ENCODE measurements around the gene SENP3. TPM values are rescaled to one million over a fixed set of nuclear protein-coding genes. Genes with fewer than 3 reads are reported as not detected.

The SENP3 gene
- total RNA-seq, 1 donor from 2014 or later, result 87.9 TPM

- no peak overlapping the region for H3K27ac Mint-ChIP-seq
- Histone ChIP-seq H3K27ac (no peak overlapping the region), H3K9me3 (ENCODE audit: low read depth) (no peaks in the 10 kb centered on the region), H3K4me1 (no peaks in the 10 kb centered on the region), H3K79me2 (ENCODE audit: low read depth) (no peaks in the 10 kb centered on the region), H3K36me3 (no peaks in the 10 kb centered on the region), H4K20me1 (ENCODE audit: low read depth) (no peaks in the 10 kb centered on the region), H3K4me3 (no peak overlapping the region), H3F3A (ENCODE audit: low read depth) (peaks cover 3% of the 10 kb centered on the region), H3K4me2 (no peak overlapping the region), H2AFZ (replicated peaks) (no peak overlapping the region), H3K27me3 (no peaks in the 10 kb centered on the region), H3K9ac (no peak overlapping the region)
- no peaks in the 10 kb centered on the region for H3K4me1 Mint-ChIP-seq
- DNase-seq (ENCODE audit: low spot score), result no peak
- no peaks in the 10 kb centered on the region for H3K9me3 Mint-ChIP-seq
- no peaks in the 10 kb centered on the region for H3K36me3 Mint-ChIP-seq
- peaks cover 6% of the 10 kb centered on the region for H3K27me3 Mint-ChIP-seq (ENCODE audit: insufficient read depth, low read depth)
- TF ChIP-seq EZH2 (IDR thresholded peaks at IDR 0.05) (no peak), EZH2phosphoT487 (IDR thresholded peaks at IDR 0.05) (no peak)
- TF ChIP-seq, protein P1, sequence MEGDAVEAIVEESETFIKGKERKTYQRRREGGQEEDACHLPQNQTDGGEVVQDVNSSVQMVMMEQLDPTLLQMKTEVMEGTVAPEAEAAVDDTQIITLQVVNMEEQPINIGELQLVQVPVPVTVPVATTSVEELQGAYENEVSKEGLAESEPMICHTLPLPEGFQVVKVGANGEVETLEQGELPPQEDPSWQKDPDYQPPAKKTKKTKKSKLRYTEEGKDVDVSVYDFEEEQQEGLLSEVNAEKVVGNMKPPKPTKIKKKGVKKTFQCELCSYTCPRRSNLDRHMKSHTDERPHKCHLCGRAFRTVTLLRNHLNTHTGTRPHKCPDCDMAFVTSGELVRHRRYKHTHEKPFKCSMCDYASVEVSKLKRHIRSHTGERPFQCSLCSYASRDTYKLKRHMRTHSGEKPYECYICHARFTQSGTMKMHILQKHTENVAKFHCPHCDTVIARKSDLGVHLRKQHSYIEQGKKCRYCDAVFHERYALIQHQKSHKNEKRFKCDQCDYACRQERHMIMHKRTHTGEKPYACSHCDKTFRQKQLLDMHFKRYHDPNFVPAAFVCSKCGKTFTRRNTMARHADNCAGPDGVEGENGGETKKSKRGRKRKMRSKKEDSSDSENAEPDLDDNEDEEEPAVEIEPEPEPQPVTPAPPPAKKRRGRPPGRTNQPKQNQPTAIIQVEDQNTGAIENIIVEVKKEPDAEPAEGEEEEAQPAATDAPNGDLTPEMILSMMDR (IDR thresholded peaks at IDR 0.05), result no peak
- no peak overlapping the region for H3K4me3 Mint-ChIP-seq
These were observed 59.1 kb downstream of the SENP3 start for GRCh38 chr17:7620835-7621234.

Small RNA genes within 50 kb of the gene (small RNA-seq; reads per million reads assigned to genes)
- 0.09 reads per million for gene CD68
- not detected for gene RF00019
- gene SNORA48, result not detected
- gene SNORD10, result not detected

Other genes starting within 250 kb of the SENP3 start
- gene GPS2, start 246.6 kb upstream of the SENP3 start, total RNA-seq (ENCODE audit: low replicate concordance), result 20.5 and 41.8 TPM in 2 replicates
- gene NEURL4, start 232.6 kb upstream of the SENP3 start, total RNA-seq (ENCODE audit: low replicate concordance), result 5.1 and 26.3 TPM in 2 replicates
- 0.65 and 2.7 TPM in 2 replicates for gene ACAP1, start 225.4 kb upstream of the SENP3 start, total RNA-seq (ENCODE audit: low replicate concordance)
- 2.7 and 8.2 TPM in 2 replicates for gene KCTD11, start 209.8 kb upstream of the SENP3 start, total RNA-seq (ENCODE audit: low replicate concordance)
- gene TMEM95, start 206.8 kb upstream of the SENP3 start, total RNA-seq (ENCODE audit: low replicate concordance), result not detected in 2 replicates
- gene TNK1, start 180.8 kb upstream of the SENP3 start, total RNA-seq (ENCODE audit: low replicate concordance), result 1.8 and 4.0 TPM in 2 replicates
- gene PLSCR3, start 167.4 kb upstream of the SENP3 start, total RNA-seq (ENCODE audit: low replicate concordance), result 6.6 and 17.5 TPM in 2 replicates
- 72.0 and 152 TPM in 2 replicates for gene TMEM256, start 157.8 kb upstream of the SENP3 start, total RNA-seq (ENCODE audit: low replicate concordance)
- 13.9 and 36.5 TPM in 2 replicates for gene NLGN2, start 154.1 kb upstream of the SENP3 start, total RNA-seq (ENCODE audit: low replicate concordance)
- gene SPEM1, start 141.6 kb upstream of the SENP3 start, total RNA-seq (ENCODE audit: low replicate concordance), result not detected in 2 replicates
- not detected in 2 replicates for gene SPEM2, start 136.3 kb upstream of the SENP3 start, total RNA-seq (ENCODE audit: low replicate concordance)
- not detected in 2 replicates for gene SPEM3, start 133.1 kb upstream of the SENP3 start, total RNA-seq (ENCODE audit: low replicate concordance)
- 1.0 and 1.6 TPM in 2 replicates for gene TMEM102, start 126.5 kb upstream of the SENP3 start, total RNA-seq (ENCODE audit: low replicate concordance)
- 7.6 and 14.9 TPM in 2 replicates for gene FGF11, start 122.4 kb upstream of the SENP3 start, total RNA-seq (ENCODE audit: low replicate concordance)
- gene CHRNB1, start 116.9 kb upstream of the SENP3 start, total RNA-seq (ENCODE audit: low replicate concordance), result 7.4 and 7.5 TPM in 2 replicates
- gene ZBTB4, start 82.3 kb upstream of the SENP3 start, total RNA-seq (ENCODE audit: low replicate concordance), result 5.4 and 15.5 TPM in 2 replicates
- not detected in 2 replicates for gene SLC35G6, start 80.5 kb upstream of the SENP3 start, total RNA-seq (ENCODE audit: low replicate concordance)
- gene POLR2A, start 77.6 kb upstream of the SENP3 start, total RNA-seq (ENCODE audit: low replicate concordance), result 32.7 and 51.4 TPM in 2 replicates
- 0.75 and 2.4 TPM in 2 replicates for gene TNFSF12, start 12.9 kb upstream of the SENP3 start, total RNA-seq (ENCODE audit: low replicate concordance)
- gene TNFSF13, start 3.2 kb upstream of the SENP3 start, total RNA-seq (ENCODE audit: low replicate concordance), result 0.37 TPM in 1 of 2 replicates, not detected in the other
- 0.95 TPM in 1 of 2 replicates, not detected in the other for gene CD68, start 17.7 kb downstream of the SENP3 start, total RNA-seq (ENCODE audit: low replicate concordance)
- gene MPDU1, start 21.9 kb downstream of the SENP3 start, total RNA-seq (ENCODE audit: low replicate concordance), result 167 and 177 TPM in 2 replicates
- 0.51 and 7.6 TPM in 2 replicates for gene SOX15, start 28.2 kb downstream of the SENP3 start, total RNA-seq (ENCODE audit: low replicate concordance)
- 42.7 and 65.5 TPM in 2 replicates for gene FXR2, start 53.0 kb downstream of the SENP3 start, total RNA-seq (ENCODE audit: low replicate concordance)
- gene SAT2, start 65.9 kb downstream of the SENP3 start, total RNA-seq (ENCODE audit: low replicate concordance), result 34.6 and 56.6 TPM in 2 replicates
- gene SHBG, start 68.2 kb downstream of the SENP3 start, total RNA-seq (ENCODE audit: low replicate concordance), result 0.46 TPM in 1 of 2 replicates, not detected in the other
- gene ATP1B2, start 89.0 kb downstream of the SENP3 start, total RNA-seq (ENCODE audit: low replicate concordance), result 0.37 and 1.4 TPM in 2 replicates
- 54.9 and 69.7 TPM in 2 replicates for gene TP53, start 125.6 kb downstream of the SENP3 start, total RNA-seq (ENCODE audit: low replicate concordance)
- 12.6 and 22.8 TPM in 2 replicates for gene WRAP53, start 126.6 kb downstream of the SENP3 start, total RNA-seq (ENCODE audit: low replicate concordance)
- 5.8 and 17.7 TPM in 2 replicates for gene EFNB3, start 143.3 kb downstream of the SENP3 start, total RNA-seq (ENCODE audit: low replicate concordance)
- gene DNAH2, start 155.8 kb downstream of the SENP3 start, total RNA-seq (ENCODE audit: low replicate concordance), result 0.09 and 0.28 TPM in 2 replicates

All from neural progenitor cell (in vitro differentiated cells).